ENCODE measurements around the gene NLE1. TPM values are rescaled to one million over a fixed set of nuclear protein-coding genes. Genes with fewer than 3 reads are reported as not detected.
"Not testable (repeated sequence)": the region's sequence is repeated elsewhere in the genome, so short reads cannot be mapped to it uniquely, and the experiment has no call there.

Gene NLE1
- total RNA-seq, 2 donors from 2014 or later, result 9.5 to 9.6 TPM

DNA sequence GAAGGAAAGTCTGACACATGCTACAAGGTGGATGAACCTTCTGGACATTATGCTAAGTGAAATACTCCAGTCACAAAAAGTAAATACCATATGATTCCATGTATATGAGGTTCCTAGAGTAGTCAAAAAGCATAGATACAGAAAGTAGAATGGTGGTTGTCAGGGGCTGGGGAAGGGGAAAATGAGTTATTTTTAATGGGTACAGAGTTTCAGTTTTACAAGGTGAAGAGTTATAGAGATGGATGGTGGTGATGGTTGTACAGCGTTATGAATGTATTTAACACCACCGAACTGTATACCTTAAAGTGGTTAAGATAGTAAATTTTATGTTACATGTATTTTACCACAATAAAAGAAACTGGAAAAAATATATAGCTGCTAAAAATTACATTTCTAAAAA lies 40.4 kb downstream of the NLE1 start:
- no peaks in the 10 kb centered on the region for H3K9me3 ChIP-seq (ENCODE audit: control insufficient read depth, low read length, poor library complexity, severe bottlenecking)
- DNase-seq, result no peak
- Mint-ChIP-seq H3K27me3 (no peaks in the 10 kb centered on the region), H3K36me3 (ENCODE audit: low read depth) (peaks cover 17% of the 10 kb centered on the region), H3K4me3 (no peak overlapping the region), H3K27ac (no peak overlapping the region), H3K4me1 (peaks cover 2% of the 10 kb centered on the region)
- no peak for ATAC-seq

GRCh38 chr17:35101036-35101435 lies 41.1 kb downstream of the NLE1 start:
- peaks cover 13% of the 10 kb centered on the region for H3K36me3 Mint-ChIP-seq (ENCODE audit: low read depth)
- ATAC-seq (no peak), DNase-seq (no peak)
- peaks cover 6% of the 10 kb centered on the region for H3K4me1 Mint-ChIP-seq
- H3K27ac Mint-ChIP-seq, result no peak overlapping the region
- no peaks in the 10 kb centered on the region for H3K9me3 ChIP-seq (ENCODE audit: control insufficient read depth, low read length, poor library complexity, severe bottlenecking)
- no peak overlapping the region for H3K4me3 Mint-ChIP-seq
- H3K27me3 Mint-ChIP-seq, result no peaks in the 10 kb centered on the region

GRCh38 chr17:35099908-35100307 lies 42.2 kb downstream of the NLE1 start:
- DNase-seq, result no peak
- no peak overlapping the region for H3K27ac Mint-ChIP-seq
- H3K9me3 ChIP-seq (ENCODE audit: control insufficient read depth, low read length, poor library complexity, severe bottlenecking), result no peaks in the 10 kb centered on the region
- peaks cover 12% of the 10 kb centered on the region for H3K36me3 Mint-ChIP-seq (ENCODE audit: low read depth)
- no peak overlapping the region for H3K4me3 Mint-ChIP-seq
- H3K4me1 Mint-ChIP-seq, result peaks cover 6% of the 10 kb centered on the region
- H3K27me3 Mint-ChIP-seq, result no peaks in the 10 kb centered on the region
- no peak for ATAC-seq

GRCh38 chr17:35097776-35098175 lies 44.3 kb downstream of the NLE1 start:
- DNase-seq, result no peak
- Mint-ChIP-seq H3K4me3 (no peak overlapping the region), H3K36me3 (ENCODE audit: low read depth) (peaks cover 10% of the 10 kb centered on the region), H3K4me1 (peaks cover 4% of the 10 kb centered on the region), H3K27ac (no peak overlapping the region), H3K27me3 (no peaks in the 10 kb centered on the region)
- H3K9me3 ChIP-seq (ENCODE audit: control insufficient read depth, low read length, poor library complexity, severe bottlenecking), result no peaks in the 10 kb centered on the region
- ATAC-seq, result no peak

GRCh38 chr17:35095741-35096140 lies 46.4 kb downstream of the NLE1 start:
- Mint-ChIP-seq H3K36me3 (ENCODE audit: low read depth) (peaks cover 8% of the 10 kb centered on the region), H3K4me3 (no peak overlapping the region), H3K27me3 (no peaks in the 10 kb centered on the region)

GRCh38 chr17:35094902-35095301 lies 47.2 kb downstream of the NLE1 start:
- Mint-ChIP-seq H3K27ac (no peak overlapping the region), H3K4me1 (peaks cover 4% of the 10 kb centered on the region), H3K4me3 (no peak overlapping the region), H3K27me3 (no peaks in the 10 kb centered on the region), H3K36me3 (ENCODE audit: low read depth) (peaks cover 4% of the 10 kb centered on the region)
- H3K9me3 ChIP-seq (ENCODE audit: control insufficient read depth, low read length, poor library complexity, severe bottlenecking), result no peaks in the 10 kb centered on the region
- ATAC-seq (no peak), DNase-seq (no peak)

More at GRCh38 chr17:35095741-35096140, 46.4 kb downstream of the NLE1 start:
- H3K4me1 Mint-ChIP-seq, result peaks cover 4% of the 10 kb centered on the region
- DNase-seq (no peak), ATAC-seq (no peak)
- H3K9me3 ChIP-seq (ENCODE audit: control insufficient read depth, low read length, poor library complexity, severe bottlenecking), result no peaks in the 10 kb centered on the region
- H3K27ac Mint-ChIP-seq, result no peak overlapping the region

DNA sequence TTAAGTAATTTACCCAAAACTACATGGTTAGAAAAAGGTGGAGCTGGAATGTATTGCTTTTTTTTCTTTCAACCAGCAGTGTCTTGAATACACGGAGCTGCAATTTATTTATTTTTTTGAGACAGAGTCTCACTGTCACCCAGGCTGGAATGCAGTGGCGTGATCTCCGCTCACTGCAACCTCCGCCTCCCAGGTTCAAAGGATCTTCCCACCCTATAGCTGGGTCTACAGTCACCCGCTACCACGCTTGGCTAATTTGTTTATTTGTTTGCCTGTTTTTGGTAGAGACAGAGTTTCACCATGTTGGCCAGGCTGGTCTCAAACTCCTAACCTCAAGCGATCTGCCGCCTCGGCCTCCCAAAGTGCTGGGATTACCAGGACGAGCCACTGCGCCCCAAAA lies 51.4 kb downstream of the NLE1 start:
- not testable (repeated sequence) for H3K27me3 Mint-ChIP-seq; H3K9me3 ChIP-seq (ENCODE audit: control insufficient read depth, low read length, poor library complexity, severe bottlenecking); DNase-seq; H3K4me3 Mint-ChIP-seq; H3K36me3 Mint-ChIP-seq (ENCODE audit: low read depth); ATAC-seq
- H3K4me1 Mint-ChIP-seq, result peaks cover 24% of the 10 kb centered on the region
- H3K27ac Mint-ChIP-seq, result peak overlapping the region; percentile 98

DNA sequence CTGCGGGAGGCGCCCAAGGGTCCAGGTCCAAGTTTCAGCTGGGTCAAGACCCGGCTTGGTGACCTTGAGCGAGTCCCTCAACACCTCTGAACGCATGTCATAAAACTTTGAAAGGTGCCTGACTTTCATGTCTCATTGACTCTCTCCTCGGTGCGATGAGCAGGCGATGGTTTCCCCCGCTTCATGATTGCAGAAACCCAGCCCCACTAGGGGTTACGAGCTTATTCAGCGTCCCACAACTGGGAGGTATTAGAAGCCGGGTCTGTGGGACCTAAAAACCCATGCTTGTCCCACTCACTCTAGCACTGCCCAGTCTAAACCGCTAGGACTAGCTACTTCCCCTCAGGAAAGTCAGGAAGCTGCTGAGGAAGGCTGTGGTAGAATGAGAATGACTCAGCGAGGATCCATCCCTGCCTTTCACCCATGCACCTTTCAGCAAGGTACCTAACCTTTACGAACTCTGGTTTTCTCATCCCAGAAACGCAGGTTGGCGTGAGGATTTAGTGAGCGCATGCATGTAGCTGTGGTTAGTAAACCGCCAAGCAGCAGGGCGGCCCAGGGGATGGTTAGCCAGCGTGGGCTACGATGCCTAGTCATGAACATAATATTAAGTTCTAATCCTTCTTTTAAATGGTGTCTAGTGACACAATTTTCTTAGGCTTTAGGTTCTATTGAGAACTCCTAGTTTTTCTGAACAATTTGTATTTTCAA lies 52.4 kb downstream of the NLE1 start:
- no peaks in the 10 kb centered on the region for H3K9me3 ChIP-seq (ENCODE audit: control insufficient read depth, low read length, poor library complexity, severe bottlenecking)
- Mint-ChIP-seq H3K4me1 (peaks cover 29% of the 10 kb centered on the region), H3K27ac (peak overlapping the region; percentile 98), H3K27me3 (no peaks in the 10 kb centered on the region), H3K36me3 (ENCODE audit: low read depth) (no peaks in the 10 kb centered on the region), H3K4me3 (peak overlapping the region; percentile 87)
- DNase-seq (peak in 2 of 3 donors; percentile 14 to 31), ATAC-seq (peak; percentile 32)

DNA sequence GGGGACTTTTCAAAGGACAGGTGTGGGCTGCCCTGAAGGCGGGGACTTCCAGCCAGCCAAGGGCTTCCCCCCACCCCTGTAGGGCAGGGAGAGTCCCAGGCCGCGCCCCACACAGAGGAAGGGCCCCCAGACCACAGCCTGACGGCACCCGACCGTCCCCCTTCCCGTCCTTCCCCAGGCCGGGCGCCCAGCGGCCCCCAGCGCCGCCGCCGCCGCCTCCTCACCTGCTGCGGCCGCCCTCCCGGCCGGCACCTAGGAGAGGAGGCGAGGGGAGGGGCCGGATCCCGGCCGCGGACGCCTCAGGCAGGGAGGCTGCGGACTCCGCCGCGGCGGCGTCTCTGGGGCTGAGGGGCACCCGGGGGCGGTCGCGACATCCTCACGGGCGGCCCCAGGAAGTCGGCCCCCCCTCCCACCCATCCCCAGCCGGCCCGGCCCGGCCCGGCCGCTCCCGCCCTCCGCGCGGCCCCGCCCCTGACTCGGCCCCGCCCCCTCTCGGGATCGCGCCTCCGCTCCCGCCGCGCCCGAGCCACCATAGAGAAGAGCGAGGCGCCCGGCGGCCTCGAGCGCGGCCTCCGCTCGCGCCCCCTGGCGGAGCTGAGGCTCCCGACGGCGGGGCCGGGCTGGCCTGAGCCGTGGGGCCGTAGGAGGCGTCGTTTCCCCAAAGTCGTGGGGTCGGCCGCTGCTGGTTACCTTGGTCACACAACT lies 53.1 kb downstream of the NLE1 start:
- peak; percentile 88 for ATAC-seq
- Mint-ChIP-seq H3K4me1 (peaks cover 29% of the 10 kb centered on the region), H3K4me3 (peak overlapping the region; percentile 95), H3K36me3 (ENCODE audit: low read depth) (no peaks in the 10 kb centered on the region), H3K27me3 (no peaks in the 10 kb centered on the region), H3K27ac (peak overlapping the region; percentile 98)
- peak; percentile 89 to 93 (median 90) for DNase-seq
- H3K9me3 ChIP-seq (ENCODE audit: control insufficient read depth, low read length, poor library complexity, severe bottlenecking), result no peaks in the 10 kb centered on the region

GRCh38 chr17:35088356-35088880 lies 53.7 kb downstream of the NLE1 start:
- peaks cover 32% of the 10 kb centered on the region for H3K4me1 Mint-ChIP-seq
- H3K27me3 Mint-ChIP-seq, result no peaks in the 10 kb centered on the region
- ATAC-seq (no peak), DNase-seq (peak in 2 of 3 donors; percentile 15 to 20)
- peak overlapping the region; percentile 98 for H3K27ac Mint-ChIP-seq
- H3K9me3 ChIP-seq (ENCODE audit: control insufficient read depth, low read length, poor library complexity, severe bottlenecking), result no peaks in the 10 kb centered on the region
- H3K36me3 Mint-ChIP-seq (ENCODE audit: low read depth), result no peaks in the 10 kb centered on the region
- peak overlapping the region; percentile 95 for H3K4me3 Mint-ChIP-seq

DNA sequence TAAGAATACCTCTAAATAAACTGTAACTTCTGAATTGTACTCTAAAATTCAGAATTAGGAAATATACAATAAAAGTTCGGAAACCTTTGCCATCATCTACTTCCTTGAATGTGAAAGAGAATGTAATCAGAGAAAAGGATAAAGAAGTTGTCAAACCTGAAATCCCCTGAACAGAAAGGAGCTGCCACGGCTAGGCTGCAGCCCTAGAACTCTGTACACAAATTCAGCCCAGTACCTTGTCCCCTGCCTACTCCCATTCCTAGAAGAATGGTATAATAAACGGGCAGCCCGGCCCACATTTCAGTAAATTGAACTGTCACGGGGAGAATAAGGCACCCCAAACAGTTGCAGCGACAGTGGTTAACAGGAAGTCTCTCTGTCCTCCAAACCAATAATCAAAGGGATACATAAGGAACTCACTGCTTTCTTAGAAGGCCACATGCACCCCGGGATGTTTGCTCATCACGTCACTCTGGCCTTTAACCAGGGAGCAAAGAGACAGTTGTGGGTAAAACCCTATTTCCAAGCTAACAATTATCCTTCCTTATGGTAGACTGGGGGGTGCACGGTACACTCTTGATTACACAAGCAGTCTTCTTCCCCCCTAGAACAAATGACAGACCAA lies 54.3 kb downstream of the NLE1 start:
- H3K4me3 Mint-ChIP-seq, result peak overlapping the region; percentile 95
- H3K4me1 Mint-ChIP-seq, result peaks cover 38% of the 10 kb centered on the region
- peak in 1 of 3 donors; percentile 15 for DNase-seq
- peak overlapping the region; percentile 98 for H3K27ac Mint-ChIP-seq
- no peaks in the 10 kb centered on the region for H3K27me3 Mint-ChIP-seq
- no peak for ATAC-seq
- no peaks in the 10 kb centered on the region for H3K36me3 Mint-ChIP-seq (ENCODE audit: low read depth)
- no peaks in the 10 kb centered on the region for H3K9me3 ChIP-seq (ENCODE audit: control insufficient read depth, low read length, poor library complexity, severe bottlenecking)

DNA sequence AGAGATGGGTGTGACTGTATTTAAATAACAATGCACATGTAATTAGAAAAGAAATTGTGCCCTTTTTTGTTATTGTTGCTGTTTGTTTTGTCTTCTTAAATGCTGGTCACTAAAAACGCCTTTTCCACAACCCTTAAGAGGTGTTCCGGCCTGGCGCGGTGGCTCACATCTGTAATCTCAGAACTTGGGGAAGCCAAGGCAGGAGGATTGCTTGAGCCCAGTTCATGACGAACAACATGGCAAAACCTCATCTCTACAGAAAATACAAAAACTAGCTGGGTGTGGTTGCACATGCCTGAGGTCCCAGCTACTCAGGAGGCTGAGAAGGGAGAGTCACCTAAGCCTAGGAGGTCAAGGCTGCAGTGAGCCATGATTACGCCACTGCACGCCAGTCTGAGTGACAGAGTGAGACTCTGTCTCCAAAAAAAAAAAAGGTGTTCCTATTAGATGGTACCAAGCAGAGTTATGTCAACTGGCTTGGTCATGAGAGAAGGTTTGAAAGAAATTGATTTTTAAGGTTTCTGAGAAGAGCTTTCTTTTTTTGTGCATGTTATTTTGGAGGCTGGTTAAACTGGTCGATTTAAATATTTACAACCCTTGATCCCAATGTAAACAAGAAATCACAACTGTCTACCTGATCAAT lies 55.1 kb downstream of the NLE1 start:
- H3K4me3 Mint-ChIP-seq, result peak overlapping the region; percentile 95
- no peaks in the 10 kb centered on the region for H3K9me3 ChIP-seq (ENCODE audit: control insufficient read depth, low read length, poor library complexity, severe bottlenecking)
- H3K4me1 Mint-ChIP-seq, result peaks cover 45% of the 10 kb centered on the region
- peak overlapping the region; percentile 98 for H3K27ac Mint-ChIP-seq
- DNase-seq, result no peak
- ATAC-seq, result no peak
- H3K36me3 Mint-ChIP-seq (ENCODE audit: low read depth), result no peaks in the 10 kb centered on the region
- H3K27me3 Mint-ChIP-seq, result no peaks in the 10 kb centered on the region

GRCh38 chr17:35086164-35086563 lies 55.9 kb downstream of the NLE1 start:
- no peak for ATAC-seq
- DNase-seq, result no peak
- Mint-ChIP-seq H3K4me3 (peak overlapping the region; percentile 95), H3K27ac (peak overlapping the region; percentile 98), H3K36me3 (ENCODE audit: low read depth) (no peaks in the 10 kb centered on the region), H3K27me3 (no peaks in the 10 kb centered on the region), H3K4me1 (peaks cover 47% of the 10 kb centered on the region)
- no peaks in the 10 kb centered on the region for H3K9me3 ChIP-seq (ENCODE audit: control insufficient read depth, low read length, poor library complexity, severe bottlenecking)
